Kidney epithelial cell (primary cell): Measurements from ENCODE around the gene B3GNT9. TPM values are rescaled to one million over a fixed set of nuclear protein-coding genes. Genes with fewer than 3 reads are reported as not detected.

Source experiments
- total RNA-seq: library from RNA; depleted of rRNA; stranded (reverse); fragments of >200 nt; gene quantifications from 2 replicates; pipeline ENCODE4 v1.2.3, GENCODE V29; 2015

The B3GNT9 gene
- total RNA-seq, 1 donor from 2014 or later, result 2.4 TPM

Other genes with a start within 250 kb of the B3GNT9 start
- gene CDH16, start 232.1 kb downstream of the B3GNT9 start, total RNA-seq, result 0.33 and 5.0 TPM in 2 replicates
- 32.9 and 36.8 TPM in 2 replicates for gene RRAD, start 225.5 kb downstream of the B3GNT9 start, total RNA-seq
- 156 and 164 TPM in 2 replicates for gene CIAO2B, start 216.6 kb downstream of the B3GNT9 start, total RNA-seq
- 44.4 and 48.0 TPM in 2 replicates for gene CES2, start 215.5 kb downstream of the B3GNT9 start, total RNA-seq
- gene CES3, start 189.7 kb downstream of the B3GNT9 start, total RNA-seq, result 0.07 TPM in 1 of 2 replicates, not detected in the other
- gene CES4A, start 162.4 kb downstream of the B3GNT9 start, total RNA-seq, result 1.3 and 2.3 TPM in 2 replicates
- gene CBFB, start 121.8 kb downstream of the B3GNT9 start, total RNA-seq, result 57.4 and 64.5 TPM in 2 replicates
- gene PHAF1, start 41.1 kb downstream of the B3GNT9 start, total RNA-seq, result 23.1 and 24.6 TPM in 2 replicates
- gene TRADD, start 8.9 kb upstream of the B3GNT9 start, total RNA-seq, result 30.0 and 36.3 TPM in 2 replicates
- 6.6 and 9.6 TPM in 2 replicates for gene FBXL8, start 9.0 kb upstream of the B3GNT9 start, total RNA-seq
- 1.5 and 5.5 TPM in 2 replicates for gene HSF4, start 13.7 kb upstream of the B3GNT9 start, total RNA-seq
- 23.9 and 28.3 TPM in 2 replicates for gene NOL3, start 19.5 kb upstream of the B3GNT9 start, total RNA-seq
- 10.8 and 16.0 TPM in 2 replicates for gene MATCAP1, start 33.0 kb upstream of the B3GNT9 start, total RNA-seq
- 0.21 and 0.25 TPM in 2 replicates for gene EXOC3L1, start 39.1 kb upstream of the B3GNT9 start, total RNA-seq
- 84.9 and 109 TPM in 2 replicates for gene E2F4, start 41.2 kb upstream of the B3GNT9 start, total RNA-seq
- 5.2 and 5.9 TPM in 2 replicates for gene ELMO3, start 48.1 kb upstream of the B3GNT9 start, total RNA-seq
- gene TMEM208, start 76.1 kb upstream of the B3GNT9 start, total RNA-seq, result 55.9 and 59.3 TPM in 2 replicates
- 3.8 and 11.4 TPM in 2 replicates for gene FHOD1, start 96.5 kb upstream of the B3GNT9 start, total RNA-seq
- gene SLC9A5, start 98.0 kb upstream of the B3GNT9 start, total RNA-seq, result 0.07 TPM in 1 of 2 replicates, not detected in the other
- gene PLEKHG4, start 128.5 kb upstream of the B3GNT9 start, total RNA-seq, result 9.7 and 19.7 TPM in 2 replicates
- gene KCTD19, start 175.7 kb upstream of the B3GNT9 start, total RNA-seq, result 0.08 and 0.21 TPM in 2 replicates
- 0.41 and 0.54 TPM in 2 replicates for gene LRRC36, start 175.8 kb upstream of the B3GNT9 start, total RNA-seq
- gene TPPP3, start 242.5 kb upstream of the B3GNT9 start, total RNA-seq, result 0.46 and 1.4 TPM in 2 replicates